Keratinocyte (primary cell): ENCODE data around the gene TGDS. TPM values are rescaled to one million over a fixed set of nuclear protein-coding genes. Genes with fewer than 3 reads are reported as not detected.

Experiments
- DNase-seq: peaks from one replicate; pipeline ENCODE4 v3.0.0-alpha.2; 2011; ENCODE audit warnings: low read depth, missing footprints, low spot score
- FAIRE-seq: peaks from 2 replicates; lab custom pipeline; 2011; peaks lifted over from hg19 to GRCh38; lab: Jason Lieb, UNC
- H2AFZ ChIP-seq: 2 replicates; pipeline ENCODE4 v1.6.0; 2012; ENCODE audit warnings: low read length, control low read depth, inconsistent platforms; ENCODE audit not compliant: control insufficient read depth
- H3K27ac ChIP-seq: 2 replicates; pipeline ENCODE4 v1.5.1; 2011; ENCODE audit warnings: low read length; ENCODE audit not compliant: control insufficient read depth, insufficient read depth
- H3K27me3 ChIP-seq: 3 replicates; pipeline ENCODE4 v1.6.0; 2011; ENCODE audit warnings: low read length; ENCODE audit not compliant: control insufficient read depth, insufficient read depth; ENCODE audit errors: extremely low read depth
- H3K36me3 ChIP-seq, 2 experiments: 2 replicates in 1 of 2; 3 replicates in 1 of 2; pipeline ENCODE4 v1.5.1; 2011; ENCODE audit warnings: low read length in 2 of 2, mild to moderate bottlenecking in 1 of 2; ENCODE audit not compliant: control insufficient read depth in 2 of 2, insufficient read depth in 2 of 2; ENCODE audit errors: extremely low read depth in 1 of 2
- H3K4me1 ChIP-seq: 3 replicates; pipeline ENCODE4 v1.5.1; 2011; ENCODE audit warnings: low read length; ENCODE audit not compliant: control insufficient read depth, insufficient read depth; ENCODE audit errors: extremely low read depth
- H3K4me2 ChIP-seq: 3 replicates; pipeline ENCODE4 v1.6.0; 2011; ENCODE audit warnings: low read depth, low read length; ENCODE audit not compliant: control insufficient read depth, insufficient read depth; ENCODE audit errors: extremely low read depth
- H3K4me3 ChIP-seq, 3 experiments: fragments of 200-600 bp in 1 of 3; sonication (generic) in 1 of 3; 2 replicates in 2 of 3; 3 replicates in 1 of 3; pipeline ENCODE4 v1.5.1; 2011 to 2016; ENCODE audit warnings: low read length in 3 of 3, mild to moderate bottlenecking in 3 of 3, control low read depth in 2 of 3, inconsistent platforms in 1 of 3, low read depth in 1 of 3, mixed read lengths in 1 of 3, mixed run types in 1 of 3, moderate library complexity in 1 of 3; ENCODE audit not compliant: control insufficient read depth in 2 of 3, insufficient read depth in 2 of 3; ENCODE audit errors: extremely low read depth in 1 of 3
- H3K79me2 ChIP-seq: 2 replicates; pipeline ENCODE4 v1.6.0; 2012; ENCODE audit warnings: low read length; ENCODE audit not compliant: control insufficient read depth, insufficient read depth
- H3K9ac ChIP-seq: 3 replicates; pipeline ENCODE4 v1.6.0; 2011; ENCODE audit warnings: low read length; ENCODE audit not compliant: control insufficient read depth, insufficient read depth; ENCODE audit errors: extremely low read depth
- H3K9me1 ChIP-seq: 3 replicates; pipeline ENCODE4 v1.6.0; 2011; ENCODE audit warnings: low read length; ENCODE audit not compliant: control insufficient read depth, insufficient read depth; ENCODE audit errors: extremely low read depth
- H3K9me3 ChIP-seq: 2 replicates; pipeline ENCODE4 v1.5.1; 2012; ENCODE audit warnings: low read depth, low read length; ENCODE audit not compliant: control insufficient read depth
- H4K20me1 ChIP-seq: 3 replicates; pipeline ENCODE4 v1.6.0; 2011; ENCODE audit warnings: low read length; ENCODE audit not compliant: control insufficient read depth, insufficient read depth; ENCODE audit errors: extremely low read depth
- EZH2 ChIP-seq: IDR thresholded peaks from one replicate; pipeline ENCODE4 v1.6.1; 2012; ENCODE audit warnings: inconsistent platforms, mild to moderate bottlenecking, low read length, moderate library complexity
- dilution Hi-C: fragments of 300-500 bp; cut with MboI; formaldehyde crosslinking; loops from one replicate; pipeline ENCODE4 v1.7.0; 2020; ENCODE audit warnings: low sequenced_read_pairs; ENCODE audit not compliant: extremely low pct_ligation_motif_present
- polyA plus RNA-seq, 5 experiments: library from polyadenylated mRNA; depleted of rRNA in 3 of 5; stranded (reverse) in 3 of 5; stranded (forward) in 1 of 5; unstranded in 1 of 5; fragments of >200 nt; gene quantifications; 1 replicate in 1 of 5; 2 replicates in 3 of 5; 3 replicates in 1 of 5; pipeline versions ENCODE4 v1.2.1 to v1.2.3, GENCODE V29; 2011 to 2012; ENCODE audit warnings: missing spikeins in 2 of 5, low read depth in 1 of 5, low replicate concordance in 1 of 5
- TF ChIP-seq, protein P1 (sequence below), 3 experiments: IDR thresholded peaks in 1 of 3; conservative IDR thresholded peaks in 1 of 3; optimal IDR thresholded peaks in 1 of 3; 2 replicates in 2 of 3; 3 replicates in 1 of 3; pipeline versions ENCODE3 to v1.5.1; 2011; ENCODE audit warnings: low read length in 3 of 3, mild to moderate bottlenecking in 3 of 3, moderate library complexity in 2 of 3, control low read depth in 1 of 3, inconsistent platforms in 1 of 3; ENCODE audit not compliant: insufficient read depth in 2 of 3; ENCODE audit errors: extremely low read depth in 1 of 3

The TGDS gene
- polyA plus RNA-seq, 1 donor (not counting 4 experiments of a cell fraction or from before 2014, with no cell fraction given): 19.4 TPM

DNA sequence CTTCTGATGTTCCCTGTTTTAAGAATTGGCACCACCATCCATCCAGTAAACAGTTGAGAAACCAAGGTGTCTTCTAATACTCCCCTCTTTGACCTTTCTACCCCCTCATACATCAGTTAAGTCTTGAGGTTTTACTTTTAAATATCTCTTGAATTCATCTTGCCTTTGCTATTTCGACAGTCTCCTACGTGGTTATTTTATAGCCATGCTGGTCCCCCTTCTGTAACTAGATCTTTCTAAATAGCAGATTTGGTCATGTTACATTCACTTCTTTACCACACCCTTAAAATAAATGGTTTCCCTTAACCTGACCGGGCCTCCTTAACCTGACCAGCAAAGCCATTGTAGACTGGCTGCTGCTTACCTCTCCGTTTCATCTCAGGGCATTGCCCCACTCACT is 11.1 kb upstream of the TGDS start:
- FAIRE-seq: no peak
- TF ChIP-seq, protein P1, sequence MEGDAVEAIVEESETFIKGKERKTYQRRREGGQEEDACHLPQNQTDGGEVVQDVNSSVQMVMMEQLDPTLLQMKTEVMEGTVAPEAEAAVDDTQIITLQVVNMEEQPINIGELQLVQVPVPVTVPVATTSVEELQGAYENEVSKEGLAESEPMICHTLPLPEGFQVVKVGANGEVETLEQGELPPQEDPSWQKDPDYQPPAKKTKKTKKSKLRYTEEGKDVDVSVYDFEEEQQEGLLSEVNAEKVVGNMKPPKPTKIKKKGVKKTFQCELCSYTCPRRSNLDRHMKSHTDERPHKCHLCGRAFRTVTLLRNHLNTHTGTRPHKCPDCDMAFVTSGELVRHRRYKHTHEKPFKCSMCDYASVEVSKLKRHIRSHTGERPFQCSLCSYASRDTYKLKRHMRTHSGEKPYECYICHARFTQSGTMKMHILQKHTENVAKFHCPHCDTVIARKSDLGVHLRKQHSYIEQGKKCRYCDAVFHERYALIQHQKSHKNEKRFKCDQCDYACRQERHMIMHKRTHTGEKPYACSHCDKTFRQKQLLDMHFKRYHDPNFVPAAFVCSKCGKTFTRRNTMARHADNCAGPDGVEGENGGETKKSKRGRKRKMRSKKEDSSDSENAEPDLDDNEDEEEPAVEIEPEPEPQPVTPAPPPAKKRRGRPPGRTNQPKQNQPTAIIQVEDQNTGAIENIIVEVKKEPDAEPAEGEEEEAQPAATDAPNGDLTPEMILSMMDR (optimal IDR thresholded peaks at IDR 0.05 in 1 of 3, IDR thresholded peaks at IDR 0.05 in 1 of 3, conservative IDR thresholded peaks at IDR 0.05 in 1 of 3; ENCODE audit: extremely low read depth in 1 of 3, insufficient read depth in 2 of 3, low read length in 3 of 3): no peak
- no peak for TF ChIP-seq EZH2
- Histone ChIP-seq H3K9me3 (no peaks in the 10 kb centered on the region), H3K4me3 (no peak overlapping the region), H3K4me1 (peaks cover 6% of the 10 kb centered on the region), H2AFZ (no peak overlapping the region), H3K9me1 (no peaks in the 10 kb centered on the region), H4K20me1 (no peaks in the 10 kb centered on the region), H3K79me2 (peaks cover 29% of the 10 kb centered on the region), H3K27ac (no peak overlapping the region), H3K27me3 (no peaks in the 10 kb centered on the region), H3K4me2 (no peak overlapping the region), H3K36me3 (peaks cover 5 to 7% of the 10 kb centered on the region in 2 experiments), H3K9ac (no peak overlapping the region)
- DNase-seq: no peak
- dilution Hi-C loops: no loop called here

- DNase-seq: no peak
- Histone ChIP-seq H3K9me1 (no peaks in the 10 kb centered on the region), H3K9me3 (no peaks in the 10 kb centered on the region), H3K4me1 (peaks cover 6% of the 10 kb centered on the region), H3K27ac (peak overlapping the region; percentile 76), H3K79me2 (peaks cover 30% of the 10 kb centered on the region), H3K4me2 (peak overlapping the region; percentile 64), H3K9ac (peak overlapping the region; percentile 84), H4K20me1 (no peaks in the 10 kb centered on the region), H2AFZ (no peak overlapping the region), H3K27me3 (no peaks in the 10 kb centered on the region), H3K4me3 (peak overlapping the region; percentile 87 to 96 (median 88)), H3K36me3 (peaks cover 2 to 5% of the 10 kb centered on the region in 2 experiments)
- dilution Hi-C loops: no loop called here
- FAIRE-seq: no peak
- TF ChIP-seq, protein P1 (optimal IDR thresholded peaks at IDR 0.05 in 1 of 3, IDR thresholded peaks at IDR 0.05 in 1 of 3, conservative IDR thresholded peaks at IDR 0.05 in 1 of 3; ENCODE audit: extremely low read depth in 1 of 3, insufficient read depth in 2 of 3, low read length in 3 of 3): no peak
- no peak for TF ChIP-seq EZH2
These were observed 6.5 kb upstream of the TGDS start for GRCh38 chr13:94602467-94602866.
